KOPT-K1 (cell line): ENCODE results near the gene CDKL2.

Experiments
- H3K27ac ChIP-seq: fragments of 200-600 bp; sonication (generic); 2 replicates; pipeline ENCODE4 v1.5.1; 2016; ENCODE audit warnings: antibody characterized with exemption, mild to moderate bottlenecking, low read depth, low read length; ENCODE audit not compliant: poor library complexity, severe bottlenecking
- H3K36me3 ChIP-seq: fragments of 200-600 bp; sonication (generic); 2 replicates; pipeline ENCODE4 v1.5.1; 2017; ENCODE audit warnings: antibody characterized with exemption, mild to moderate bottlenecking, low read length, moderate library complexity; ENCODE audit not compliant: insufficient read depth
- H3K9me3 ChIP-seq: fragments of 200-600 bp; sonication (generic); 2 replicates; pipeline ENCODE4 v1.5.1; 2017; ENCODE audit warnings: antibody characterized with exemption, low read length, mild to moderate bottlenecking; ENCODE audit not compliant: insufficient read depth, poor library complexity, severe bottlenecking

CDKL2 gene

GRCh38 chr4:75659512-75660031 is 29.2 kb upstream of the CDKL2 start:
- Histone ChIP-seq H3K9me3 (no peaks in the 10 kb centered on the region), H3K36me3 (peaks cover 76% of the 10 kb centered on the region), H3K27ac (no peak overlapping the region)

GRCh38 chr4:75658876-75659275 is 28.5 kb upstream of the CDKL2 start:
- Histone ChIP-seq H3K36me3 (peaks cover 82% of the 10 kb centered on the region), H3K27ac (no peak overlapping the region), H3K9me3 (no peaks in the 10 kb centered on the region)

- peaks cover 100% of the 10 kb centered on the region for H3K36me3 ChIP-seq
- no peaks in the 10 kb centered on the region for H3K9me3 ChIP-seq
- H3K27ac ChIP-seq = no peak overlapping the region
Measured at GRCh38 chr4:75655562-75655961, 25.2 kb upstream of the CDKL2 start.

GRCh38 chr4:75654905-75655304 is 24.6 kb upstream of the CDKL2 start:
- peaks cover 100% of the 10 kb centered on the region for H3K36me3 ChIP-seq
- H3K9me3 ChIP-seq = no peaks in the 10 kb centered on the region
- H3K27ac ChIP-seq = no peak overlapping the region

- peaks cover 100% of the 10 kb centered on the region for H3K36me3 ChIP-seq
- H3K27ac ChIP-seq = no peak overlapping the region
- no peaks in the 10 kb centered on the region for H3K9me3 ChIP-seq
Measured at GRCh38 chr4:75653845-75654503, 23.6 kb upstream of the CDKL2 start.

GRCh38 chr4:75644095-75644494 is 13.8 kb upstream of the CDKL2 start:
- Histone ChIP-seq H3K27ac (no peak overlapping the region), H3K36me3 (peaks cover 94% of the 10 kb centered on the region), H3K9me3 (no peaks in the 10 kb centered on the region)

GRCh38 chr4:75643651-75644050 is 13.3 kb upstream of the CDKL2 start:
- H3K27ac ChIP-seq = no peak overlapping the region
- peaks cover 90% of the 10 kb centered on the region for H3K36me3 ChIP-seq
- H3K9me3 ChIP-seq = no peaks in the 10 kb centered on the region

- Histone ChIP-seq H3K27ac (no peak overlapping the region), H3K36me3 (peaks cover 45% of the 10 kb centered on the region), H3K9me3 (no peaks in the 10 kb centered on the region)
Measured at GRCh38 chr4:75639124-75639695, 8.9 kb upstream of the CDKL2 start.

- H3K36me3 ChIP-seq = peaks cover 32% of the 10 kb centered on the region
- no peaks in the 10 kb centered on the region for H3K9me3 ChIP-seq
- no peak overlapping the region for H3K27ac ChIP-seq
Measured at GRCh38 chr4:75637827-75638226, 7.5 kb upstream of the CDKL2 start.

GRCh38 chr4:75637176-75637575 is 6.8 kb upstream of the CDKL2 start:
- Histone ChIP-seq H3K9me3 (no peaks in the 10 kb centered on the region), H3K36me3 (peaks cover 26% of the 10 kb centered on the region), H3K27ac (no peak overlapping the region)

GRCh38 chr4:75634951-75635350 is 4.6 kb upstream of the CDKL2 start:
- Histone ChIP-seq H3K27ac (no peak overlapping the region), H3K36me3 (0 out of 2 replicates have a peak, but pooled peaks cover 4% of the 10 kb centered on the region), H3K9me3 (no peaks in the 10 kb centered on the region)

GRCh38 chr4:75634281-75634680 is 4.0 kb upstream of the CDKL2 start:
- H3K27ac ChIP-seq = no peak overlapping the region
- H3K9me3 ChIP-seq = no peaks in the 10 kb centered on the region
- H3K36me3 ChIP-seq = no peaks in the 10 kb centered on the region

- Histone ChIP-seq H3K27ac (no peak overlapping the region), H3K9me3 (no peaks in the 10 kb centered on the region), H3K36me3 (no peaks in the 10 kb centered on the region)
Measured at GRCh38 chr4:75633846-75634245, 3.5 kb upstream of the CDKL2 start.

- no peak overlapping the region for H3K27ac ChIP-seq
- no peaks in the 10 kb centered on the region for H3K36me3 ChIP-seq
- H3K9me3 ChIP-seq = no peaks in the 10 kb centered on the region
Measured at GRCh38 chr4:75630937-75631329, 605 bp upstream of the CDKL2 start.

GRCh38 chr4:75629239-75629638 is 1.1 kb downstream of the CDKL2 start:
- no peaks in the 10 kb centered on the region for H3K9me3 ChIP-seq
- H3K36me3 ChIP-seq = no peaks in the 10 kb centered on the region
- H3K27ac ChIP-seq = no peak overlapping the region

- H3K36me3 ChIP-seq = no peaks in the 10 kb centered on the region
Measured at GRCh38 chr4:75623026-75623425, 7.3 kb downstream of the CDKL2 start.

More at GRCh38 chr4:75623026-75623425, 7.3 kb downstream of the CDKL2 start:
- Histone ChIP-seq H3K9me3 (no peaks in the 10 kb centered on the region), H3K27ac (no peak overlapping the region)
